Calu3 (cell line): ENCODE data around the gene UAP1L1. TPM values are rescaled to one million over a fixed set of nuclear protein-coding genes. Genes with fewer than 3 reads are reported as not detected.

ENCODE experiments used
- BruUV-seq: library from RNA; stranded (reverse); fragments of 400-500 nt; replicated peaks from 2 replicates; lab custom pipeline; 2021; lab: Mats Ljungman, UMichigan
- CTCF ChIA-PET: fragments of 300-600 bp; sonication (Branson Sonifier 250); formaldehyde crosslinking; loops from one replicate; lab custom pipeline; 2022; ENCODE audit warnings: antibody characterized with exemption; lab: Charles Lee
- DNase-seq: peaks from one replicate; pipeline ENCODE4 v3.0.0; 2022
- H3K27ac Mint-ChIP-seq: one replicate; pipeline ENCODE4 v1.8.0; 2022; ENCODE audit warnings: mixed read lengths; ENCODE audit not compliant: unreplicated experiment
- H3K27me3 Mint-ChIP-seq: one replicate; pipeline ENCODE4 v1.8.0; 2022; ENCODE audit warnings: mixed read lengths; ENCODE audit not compliant: unreplicated experiment
- H3K36me3 Mint-ChIP-seq: one replicate; pipeline ENCODE4 v1.8.0; 2022; ENCODE audit warnings: mild to moderate bottlenecking, moderate library complexity, mixed read lengths; ENCODE audit not compliant: insufficient read depth, unreplicated experiment
- H3K4me1 Mint-ChIP-seq: one replicate; pipeline ENCODE4 v1.8.0; 2022; ENCODE audit warnings: mild to moderate bottlenecking, low read depth, mixed read lengths; ENCODE audit not compliant: unreplicated experiment
- H3K4me3 Mint-ChIP-seq: one replicate; pipeline ENCODE4 v1.8.0; 2022; ENCODE audit warnings: mild to moderate bottlenecking, low read depth, moderate library complexity, mixed read lengths; ENCODE audit not compliant: unreplicated experiment
- H3K9me3 Mint-ChIP-seq: one replicate; pipeline ENCODE4 v1.8.0; 2022; ENCODE audit warnings: low read depth, mixed read lengths; ENCODE audit not compliant: unreplicated experiment
- intact Hi-C: fragments of 100-400 bp; cut with micrococcal nuclease; formaldehyde crosslinking; loops from one replicate; pipeline ENCODE4 v1.10.0; 2022; ENCODE audit not compliant: unreplicated experiment
- total RNA-seq: library from RNA; stranded (reverse); gene quantifications from 2 replicates; pipeline ENCODE4 v1.2.3, GENCODE V29; 2022
- TF ChIP-seq, protein P1 (sequence below): fragments of 200-600 bp; IDR thresholded peaks from one replicate; pipeline ENCODE4 v1.8.0; 2022; ENCODE audit warnings: antibody characterized with exemption; ENCODE audit not compliant: unreplicated experiment

The UAP1L1 gene
- total RNA-seq, 1 experiment from 2014 or later: 9.1 TPM

DNA sequence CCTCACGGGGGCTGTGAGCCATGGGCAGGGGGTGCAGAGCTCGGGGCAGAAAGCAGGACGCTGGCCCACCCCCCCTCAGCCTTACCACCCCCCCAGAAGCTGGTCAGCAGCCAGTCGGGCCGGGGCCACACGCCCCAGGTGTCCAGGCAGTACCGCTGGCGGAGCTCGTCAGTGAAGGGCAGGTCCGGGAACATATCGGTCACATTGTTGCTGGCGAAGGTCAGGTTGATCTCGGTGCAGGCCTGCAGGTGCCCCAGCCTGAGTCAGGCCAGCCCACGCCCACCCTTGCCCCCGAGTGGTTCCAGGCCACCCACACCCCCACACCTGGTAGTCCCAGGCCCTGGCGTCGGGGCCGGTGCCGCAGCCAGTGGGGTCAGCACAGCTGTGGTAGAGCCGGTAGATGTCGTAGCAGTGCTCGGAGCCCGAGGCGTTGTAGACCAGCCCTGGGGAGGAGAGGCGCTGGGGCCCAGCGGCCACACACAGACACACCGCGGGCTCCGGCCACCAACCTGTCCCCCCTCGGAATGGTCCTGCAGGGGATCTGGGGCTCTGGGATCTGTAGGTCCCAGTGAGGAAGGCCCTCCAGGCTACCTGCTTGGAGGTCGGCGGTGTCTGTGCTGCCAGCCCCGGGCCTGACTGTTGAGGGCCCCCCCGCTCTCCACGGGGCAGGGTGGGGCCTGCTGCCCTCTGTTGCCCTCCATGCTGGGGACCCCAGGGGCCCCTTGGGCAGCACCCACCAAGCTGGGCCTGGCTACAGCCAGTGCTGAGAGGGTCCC is 34.7 kb downstream of the UAP1L1 start:
- no TSS peak for BruUV-seq
- H3K4me1 Mint-ChIP-seq: no peaks in the 10 kb centered on the region
- CTCF ChIA-PET: no interaction called here

DNA sequence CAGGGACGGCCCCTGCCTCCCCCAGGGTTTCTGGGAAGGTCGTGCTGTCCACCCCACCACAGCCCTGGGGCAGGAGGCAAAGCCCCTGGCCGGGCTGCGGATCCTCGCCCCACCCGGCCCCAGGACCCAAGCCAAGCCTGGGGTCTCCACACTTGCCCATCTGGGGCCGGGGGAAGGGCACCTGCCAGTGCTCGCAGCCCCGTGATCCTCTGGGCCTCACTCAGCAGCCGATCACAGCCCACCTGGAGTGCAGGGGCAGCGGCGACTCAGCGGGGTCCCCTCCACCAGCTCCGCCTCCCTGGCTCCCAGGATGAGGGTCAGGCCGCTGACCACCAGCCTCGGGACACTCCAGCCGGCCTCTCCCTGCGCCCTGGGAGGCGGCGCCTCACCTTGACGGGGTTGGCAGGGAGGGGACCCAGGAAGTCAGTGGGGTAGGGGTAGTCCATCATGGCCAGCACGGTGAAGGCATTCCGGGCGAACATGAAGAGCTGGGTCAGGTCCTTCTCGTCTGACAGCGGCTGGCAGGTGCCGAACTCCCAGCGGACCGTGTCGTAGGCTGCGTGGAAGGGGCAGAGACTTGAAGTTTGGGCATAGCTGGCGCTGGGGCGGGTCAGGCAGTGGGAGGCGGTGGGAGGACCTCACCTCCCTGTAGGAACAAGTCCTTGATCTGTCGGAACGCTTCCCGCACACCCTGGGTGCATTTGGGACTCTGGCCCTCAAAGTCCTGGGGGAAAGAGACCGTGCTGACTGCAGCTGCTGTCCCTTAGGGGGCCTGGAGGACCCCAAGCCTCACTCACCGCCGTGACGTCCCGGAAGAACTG is 35.5 kb downstream of the UAP1L1 start:
- peaks cover 14% of the 10 kb centered on the region for H3K27me3 Mint-ChIP-seq
- CTCF ChIA-PET: no interaction called here
- peaks cover 17% of the 10 kb centered on the region for H3K36me3 Mint-ChIP-seq
- H3K27ac Mint-ChIP-seq: no peak overlapping the region
- DNase-seq: no peak
- H3K4me1 Mint-ChIP-seq: no peaks in the 10 kb centered on the region
- no TSS peak for BruUV-seq
- no peaks in the 10 kb centered on the region for H3K9me3 Mint-ChIP-seq
- TF ChIP-seq, protein P1, sequence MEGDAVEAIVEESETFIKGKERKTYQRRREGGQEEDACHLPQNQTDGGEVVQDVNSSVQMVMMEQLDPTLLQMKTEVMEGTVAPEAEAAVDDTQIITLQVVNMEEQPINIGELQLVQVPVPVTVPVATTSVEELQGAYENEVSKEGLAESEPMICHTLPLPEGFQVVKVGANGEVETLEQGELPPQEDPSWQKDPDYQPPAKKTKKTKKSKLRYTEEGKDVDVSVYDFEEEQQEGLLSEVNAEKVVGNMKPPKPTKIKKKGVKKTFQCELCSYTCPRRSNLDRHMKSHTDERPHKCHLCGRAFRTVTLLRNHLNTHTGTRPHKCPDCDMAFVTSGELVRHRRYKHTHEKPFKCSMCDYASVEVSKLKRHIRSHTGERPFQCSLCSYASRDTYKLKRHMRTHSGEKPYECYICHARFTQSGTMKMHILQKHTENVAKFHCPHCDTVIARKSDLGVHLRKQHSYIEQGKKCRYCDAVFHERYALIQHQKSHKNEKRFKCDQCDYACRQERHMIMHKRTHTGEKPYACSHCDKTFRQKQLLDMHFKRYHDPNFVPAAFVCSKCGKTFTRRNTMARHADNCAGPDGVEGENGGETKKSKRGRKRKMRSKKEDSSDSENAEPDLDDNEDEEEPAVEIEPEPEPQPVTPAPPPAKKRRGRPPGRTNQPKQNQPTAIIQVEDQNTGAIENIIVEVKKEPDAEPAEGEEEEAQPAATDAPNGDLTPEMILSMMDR: no peak
- intact Hi-C loops: no loop called here
- no peak overlapping the region for H3K4me3 Mint-ChIP-seq

More for the DNA sequence above, 34.7 kb downstream of the UAP1L1 start:
- peaks cover 6% of the 10 kb centered on the region for H3K27me3 Mint-ChIP-seq
- TF ChIP-seq, protein P1: no peak
- intact Hi-C loops: no loop called here
- no peak for DNase-seq
- peaks cover 17% of the 10 kb centered on the region for H3K36me3 Mint-ChIP-seq
- no peak overlapping the region for H3K4me3 Mint-ChIP-seq
- H3K9me3 Mint-ChIP-seq: no peaks in the 10 kb centered on the region
- no peak overlapping the region for H3K27ac Mint-ChIP-seq

DNA sequence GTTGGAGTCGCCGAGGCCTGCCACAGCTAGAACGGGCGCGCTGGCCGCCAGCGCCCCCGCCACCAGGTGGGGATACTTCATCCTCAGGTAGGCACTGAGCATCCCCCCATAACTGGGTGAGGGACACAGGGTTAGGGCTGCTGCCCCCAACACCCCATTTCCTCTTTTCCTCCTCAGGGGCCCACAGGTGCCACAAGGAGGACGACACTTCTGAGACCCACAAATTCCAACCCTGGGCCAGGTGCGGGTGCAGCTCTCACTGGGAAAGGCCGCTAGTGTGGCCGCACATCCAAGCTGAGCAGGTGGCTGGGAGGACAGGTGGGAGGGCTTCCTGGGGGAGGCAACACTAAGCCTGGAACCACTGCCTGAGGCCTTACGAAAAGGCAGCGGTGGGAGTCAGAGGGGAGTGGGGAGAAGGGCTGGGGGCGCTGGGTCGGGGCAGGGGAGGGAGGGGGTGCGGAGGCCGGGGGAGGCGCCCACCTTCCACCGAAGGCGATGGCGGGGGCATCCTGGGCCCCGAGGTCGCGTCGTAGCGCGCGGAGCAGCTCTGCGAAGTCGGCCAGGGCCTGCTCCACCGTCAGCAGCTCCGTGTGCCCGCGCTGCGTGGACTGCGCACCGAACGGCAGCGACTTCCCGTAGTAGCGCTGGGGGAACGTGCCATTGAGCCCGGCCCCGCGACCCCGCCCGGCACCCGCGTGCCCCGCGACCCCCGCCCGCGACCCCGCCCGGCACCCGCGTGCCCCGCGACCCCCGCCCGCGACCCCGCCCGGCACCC is 36.3 kb downstream of the UAP1L1 start:
- Mint-ChIP-seq H3K27ac (peak overlapping the region; percentile 39), H3K4me1 (no peaks in the 10 kb centered on the region), H3K27me3 (peaks cover 14% of the 10 kb centered on the region), H3K4me3 (peak overlapping the region; percentile 40), H3K9me3 (no peaks in the 10 kb centered on the region), H3K36me3 (peaks cover 17% of the 10 kb centered on the region)
- no peak for DNase-seq
- CTCF ChIA-PET: no interaction called here
- BruUV-seq: no TSS peak
- TF ChIP-seq, protein P1: no peak
- intact Hi-C loops: no loop called here

DNA sequence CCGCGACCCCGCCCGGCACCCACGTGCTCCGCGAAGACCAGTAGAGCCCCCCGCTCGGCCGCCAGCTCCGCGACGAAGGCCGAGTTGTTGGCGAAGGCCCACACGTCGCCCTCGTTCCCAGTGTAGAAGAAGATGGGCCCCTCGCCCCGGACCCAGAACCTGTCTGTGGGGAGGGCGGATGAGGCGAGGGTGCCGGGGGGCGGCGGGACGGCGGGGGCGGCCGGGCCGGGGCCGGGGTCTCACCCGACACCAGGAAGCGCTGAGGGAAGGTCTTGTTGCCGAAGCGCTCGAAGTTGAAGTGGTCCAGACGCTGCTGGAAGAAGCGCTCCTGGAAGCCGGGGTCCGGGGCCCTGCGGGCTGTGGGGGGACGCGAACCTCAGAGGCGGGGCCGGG is 36.9 kb downstream of the UAP1L1 start:
- Mint-ChIP-seq H3K36me3 (peaks cover 11% of the 10 kb centered on the region), H3K27me3 (peaks cover 14% of the 10 kb centered on the region), H3K4me3 (peak overlapping the region; percentile 40), H3K27ac (no peak overlapping the region), H3K4me1 (no peaks in the 10 kb centered on the region), H3K9me3 (no peaks in the 10 kb centered on the region)
- DNase-seq: no peak
- intact Hi-C loops: no loop called here
- CTCF ChIA-PET: no interaction called here
- no TSS peak for BruUV-seq
- TF ChIP-seq, protein P1: no peak
